ENCODE measurements around the gene SFT2D1. TPM values are rescaled to one million over a fixed set of nuclear protein-coding genes. Genes with fewer than 3 reads are reported as not detected.

The SFT2D1 gene
- total RNA-seq, 1 donor = 25.7 TPM

- Histone ChIP-seq H3K9me3 (ENCODE audit: low read depth, low read length) (no peaks in the 10 kb centered on the region), H2AFZ (ENCODE audit: low read length) (no peak overlapping the region), H3K36me3 (ENCODE audit: insufficient read depth, low read length) (no peaks in the 10 kb centered on the region), H4K20me1 (ENCODE audit: insufficient read depth, low read length) (no peaks in the 10 kb centered on the region), H3K27ac (ENCODE audit: low read depth, low read length) (no peak overlapping the region), H3K4me1 (ENCODE audit: insufficient read depth, low read length) (no peaks in the 10 kb centered on the region), H3K4me3 (ENCODE audit: insufficient read depth, low read length) (no peak overlapping the region), H3K27me3 (ENCODE audit: insufficient read depth, low read length) (peaks cover 36% of the 10 kb centered on the region), H3K79me2 (ENCODE audit: insufficient read depth, low read length) (no peaks in the 10 kb centered on the region), H3K4me2 (ENCODE audit: insufficient read depth, low read length) (no peak overlapping the region)
- no peak for TF ChIP-seq CTCF (IDR thresholded peaks at IDR 0.05; ENCODE audit: extremely low read depth, low read depth, low read length)
- no peak for DNase-seq (ENCODE audit: insufficient read length, low spot score, missing footprints)
Measured at GRCh38 chr6:166310634-166311033, 31.7 kb downstream of the SFT2D1 start.

GRCh38 chr6:166309977-166310376 is 32.4 kb downstream of the SFT2D1 start:
- Histone ChIP-seq H3K27ac (ENCODE audit: low read depth, low read length) (no peak overlapping the region), H4K20me1 (ENCODE audit: insufficient read depth, low read length) (no peaks in the 10 kb centered on the region), H3K79me2 (ENCODE audit: insufficient read depth, low read length) (no peaks in the 10 kb centered on the region), H3K4me3 (ENCODE audit: insufficient read depth, low read length) (no peak overlapping the region), H3K4me1 (ENCODE audit: insufficient read depth, low read length) (no peaks in the 10 kb centered on the region), H3K9me3 (ENCODE audit: low read depth, low read length) (no peaks in the 10 kb centered on the region), H3K36me3 (ENCODE audit: insufficient read depth, low read length) (no peaks in the 10 kb centered on the region), H2AFZ (ENCODE audit: low read length) (no peak overlapping the region), H3K4me2 (ENCODE audit: insufficient read depth, low read length) (no peak overlapping the region), H3K27me3 (ENCODE audit: insufficient read depth, low read length) (peaks cover 42% of the 10 kb centered on the region)
- no peak for TF ChIP-seq CTCF (IDR thresholded peaks at IDR 0.05; ENCODE audit: extremely low read depth, low read depth, low read length)
- DNase-seq (ENCODE audit: insufficient read length, low spot score, missing footprints) = no peak

DNA sequence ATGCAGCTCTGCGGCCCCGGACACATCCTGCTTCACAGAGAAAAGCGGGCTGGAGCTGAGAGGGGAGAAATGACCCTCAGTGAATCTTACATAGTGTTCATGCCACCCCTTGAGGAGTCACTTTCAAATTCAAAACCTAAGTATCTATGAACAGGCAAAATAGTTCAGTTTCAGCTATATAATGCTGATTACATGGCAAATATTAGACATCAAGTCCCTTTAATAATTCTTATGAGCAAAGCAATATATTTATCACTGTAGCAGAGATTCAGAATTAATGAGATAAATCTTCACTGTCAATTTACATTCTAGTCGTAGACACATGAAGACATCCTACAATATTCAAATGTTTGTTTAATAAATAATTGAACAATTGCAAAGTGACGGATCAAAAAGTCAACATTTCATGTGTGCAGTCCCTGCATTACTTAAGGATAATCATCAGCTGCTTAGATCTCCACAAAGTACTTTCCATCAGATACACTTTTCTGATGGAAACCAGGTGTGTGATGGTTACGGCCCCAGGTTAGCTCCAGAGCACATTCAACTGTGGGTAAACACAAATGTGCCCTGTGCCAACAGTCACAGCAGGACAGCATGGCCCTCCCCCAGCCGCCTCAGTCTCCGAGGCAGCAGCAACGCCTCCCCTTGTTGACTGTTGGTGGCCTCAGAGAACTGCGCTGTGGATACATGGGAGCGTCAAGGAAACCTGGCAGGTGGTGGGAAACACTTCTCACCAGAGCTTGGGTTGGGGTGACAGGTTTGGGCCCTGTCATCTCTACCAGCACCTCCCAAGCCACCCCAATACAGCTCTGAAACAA is 33.4 kb downstream of the SFT2D1 start:
- no peaks in the 10 kb centered on the region for H3K9me3 ChIP-seq (ENCODE audit: low read depth, low read length)
- no peak overlapping the region for H3K4me2 ChIP-seq (ENCODE audit: insufficient read depth, low read length)
- H3K36me3 ChIP-seq (ENCODE audit: insufficient read depth, low read length) = no peaks in the 10 kb centered on the region
- no peaks in the 10 kb centered on the region for H3K4me1 ChIP-seq (ENCODE audit: insufficient read depth, low read length)
- H3K4me3 ChIP-seq (ENCODE audit: insufficient read depth, low read length) = no peak overlapping the region
- no peaks in the 10 kb centered on the region for H3K79me2 ChIP-seq (ENCODE audit: insufficient read depth, low read length)
- no peak for TF ChIP-seq CTCF (IDR thresholded peaks at IDR 0.05; ENCODE audit: extremely low read depth, low read depth, low read length)
- no peaks in the 10 kb centered on the region for H4K20me1 ChIP-seq (ENCODE audit: insufficient read depth, low read length)
- H3K27ac ChIP-seq (ENCODE audit: low read depth, low read length) = no peak overlapping the region
- peaks cover 49% of the 10 kb centered on the region for H3K27me3 ChIP-seq (ENCODE audit: insufficient read depth, low read length)
- no peak overlapping the region for H2AFZ ChIP-seq (ENCODE audit: low read length)
- DNase-seq (ENCODE audit: insufficient read length, low spot score, missing footprints) = no peak

- H4K20me1 ChIP-seq (ENCODE audit: insufficient read depth, low read length) = no peaks in the 10 kb centered on the region
- H3K4me3 ChIP-seq (ENCODE audit: insufficient read depth, low read length) = peak within 1 kb of the TSS; percentile 47
- DNase-seq (ENCODE audit: insufficient read length, low spot score, missing footprints) = no peak
Measured at GRCh38 chr6:166308033-166308768, 34.1 kb downstream of the SFT2D1 start, which contains the start of gene PRR18. Gene PRR18 (minus strand): TSS chr6:166308392. CDS start chr6:166308142, 250 bp downstream.

More at GRCh38 chr6:166308033-166308768, 34.1 kb downstream of the SFT2D1 start, which contains the start of gene PRR18:
- peaks cover 49% of the 10 kb centered on the region for H3K27me3 ChIP-seq (ENCODE audit: insufficient read depth, low read length)
- no peak within 1 kb of the TSS for H3K4me2 ChIP-seq (ENCODE audit: insufficient read depth, low read length)
- H2AFZ ChIP-seq (ENCODE audit: low read length) = no peak within 1 kb of the TSS
- H3K36me3 ChIP-seq (ENCODE audit: insufficient read depth, low read length) = no peaks in the 10 kb centered on the region
- H3K79me2 ChIP-seq (ENCODE audit: insufficient read depth, low read length) = no peaks in the 10 kb centered on the region
- H3K27ac ChIP-seq (ENCODE audit: low read depth, low read length) = no peak within 1 kb of the TSS
- H3K9me3 ChIP-seq (ENCODE audit: low read depth, low read length) = no peaks in the 10 kb centered on the region
- H3K4me1 ChIP-seq (ENCODE audit: insufficient read depth, low read length) = no peaks in the 10 kb centered on the region
- no peak for TF ChIP-seq CTCF (IDR thresholded peaks at IDR 0.05; ENCODE audit: extremely low read depth, low read depth, low read length)
